Uterus (tissue), 4 donors: ENCODE data around the gene NMNAT2. TPM values are rescaled to one million over a fixed set of nuclear protein-coding genes. Genes with fewer than 3 reads are reported as not detected.
"Not testable (repeated sequence)": the region's sequence is repeated elsewhere in the genome, so short reads cannot be mapped to it uniquely, and the experiment has no call there.

ENCODE experiments used
- DNase-seq, 2 donors: peaks; one replicate each; pipeline ENCODE4 v3.0.0-alpha.2; 2019 to 2020
- H3K27ac ChIP-seq, 2 donors: fragments of 200-600 bp; sonication (generic); 1 replicate in 1 of 2; 2 replicates in 1 of 2; pipeline ENCODE4 v1.5.1; 2016 to 2018
- H3K27me3 ChIP-seq, 2 donors: fragments of 200-600 bp; sonication (generic); one replicate each; pipeline ENCODE4 v1.5.1; 2018 to 2019; ENCODE audit warnings: control low read depth in 1 of 2
- H3K36me3 ChIP-seq, 2 donors: fragments of 200-600 bp; sonication (generic); one replicate each; pipeline ENCODE4 v1.5.1; 2019; ENCODE audit warnings: control low read depth in 1 of 2
- H3K4me1 ChIP-seq, 2 donors: fragments of 200-600 bp; sonication (generic); one replicate each; pipeline ENCODE4 v1.5.1; 2018 to 2019; ENCODE audit warnings: control low read depth in 1 of 2
- H3K4me3 ChIP-seq, 2 donors: fragments of 200-600 bp; sonication (generic); 1 replicate in 1 of 2; 2 replicates in 1 of 2; pipeline ENCODE4 v1.5.1; 2018 to 2019; ENCODE audit warnings: mild to moderate bottlenecking in 1 of 2
- H3K9me3 ChIP-seq, 2 donors: fragments of 200-600 bp; sonication (generic); one replicate each; pipeline ENCODE4 v1.5.1; 2019; ENCODE audit warnings: control low read depth in 1 of 2
- CTCF ChIP-seq, 4 experiments: fragments of 200-600 bp in 2 of 4; fragments of 450-650 bp in 2 of 4; sonication (generic) in 2 of 4; IDR thresholded peaks; one replicate each; pipeline ENCODE4 v1.5.1; 2016 to 2019; ENCODE audit warnings: antibody characterized with exemption in 4 of 4, mild to moderate bottlenecking in 2 of 4, moderate library complexity in 1 of 4
- POLR2A ChIP-seq, 2 donors: fragments of 450-650 bp; IDR thresholded peaks; one replicate each; pipeline ENCODE4 v1.6.1; 2016; ENCODE audit warnings: antibody characterized with exemption in 2 of 2, mild to moderate bottlenecking in 1 of 2, moderate library complexity in 1 of 2
- intact Hi-C: fragments of 100-400 bp; cut with DNase I; formaldehyde crosslinking; loops from one replicate; pipeline ENCODE4 v1.15.1; 2023; ENCODE audit warnings: low total_unique reads
- total RNA-seq, 4 donors: library from RNA; depleted of rRNA in 3 of 4; stranded (reverse); fragments of >200 nt in 3 of 4; gene quantifications; one replicate each; pipeline versions ENCODE4 v1.1.0 to v1.2.4, GENCODE V29; 2014 to 2023
- donor health status: DM: yes; HTN: yes; CAD: no.

The NMNAT2 gene
- total RNA-seq, 4 donors from 2014 or later = 0.85 to 2.8 (median 1.5) TPM; not detected in 1

GRCh38 chr1:183244466-183244865 lies 173.7 kb downstream of the NMNAT2 start:
- H3K27ac ChIP-seq = peak overlapping the region; percentile 75 to 80
- DNase-seq = peak; percentile 88 to 93
- intact Hi-C loops = no loop called here

GRCh38 chr1:183243161-183244050 lies 174.8 kb downstream of the NMNAT2 start:
- Histone ChIP-seq H3K4me1 (no peaks in the 10 kb centered on the region), H3K27me3 (no peaks in the 10 kb centered on the region), H3K36me3 (no peaks in the 10 kb centered on the region), H3K27ac (peak overlapping the region; percentile 75 to 80), H3K4me3 (no peak overlapping the region), H3K9me3 (no peaks in the 10 kb centered on the region)
- peak; percentile 77 to 81 for DNase-seq
- TF ChIP-seq POLR2A (IDR thresholded peaks at IDR 0.05) = no peak
- no peak for TF ChIP-seq CTCF (IDR thresholded peaks at IDR 0.05)
- intact Hi-C loops = no loop called here

More at GRCh38 chr1:183244466-183244865, 173.7 kb downstream of the NMNAT2 start:
- H3K4me1 ChIP-seq = no peaks in the 10 kb centered on the region
- H3K36me3 ChIP-seq = no peaks in the 10 kb centered on the region
- no peaks in the 10 kb centered on the region for H3K9me3 ChIP-seq
- H3K27me3 ChIP-seq = no peaks in the 10 kb centered on the region
- no peak overlapping the region for H3K4me3 ChIP-seq
- TF ChIP-seq CTCF (IDR thresholded peaks at IDR 0.05) (no peak), POLR2A (IDR thresholded peaks at IDR 0.05) (no peak)

- TF ChIP-seq CTCF (IDR thresholded peaks at IDR 0.05) (no peak), POLR2A (IDR thresholded peaks at IDR 0.05) (no peak)
- no peaks in the 10 kb centered on the region for H3K9me3 ChIP-seq
- H3K4me3 ChIP-seq = no peak overlapping the region
- no peaks in the 10 kb centered on the region for H3K36me3 ChIP-seq
- H3K27ac ChIP-seq = peak overlapping the region; percentile 75 to 80
- intact Hi-C loops = no loop called here
- no peaks in the 10 kb centered on the region for H3K4me1 ChIP-seq
- H3K27me3 ChIP-seq = no peaks in the 10 kb centered on the region
- DNase-seq = no peak
These were observed 175.6 kb downstream of the NMNAT2 start for GRCh38 chr1:183242556-183242955.

GRCh38 chr1:183241471-183241870 lies 176.7 kb downstream of the NMNAT2 start:
- no peaks in the 10 kb centered on the region for H3K36me3 ChIP-seq
- no peak overlapping the region for H3K4me3 ChIP-seq
- H3K4me1 ChIP-seq = no peaks in the 10 kb centered on the region
- no peaks in the 10 kb centered on the region for H3K9me3 ChIP-seq
- intact Hi-C loops = no loop called here
- H3K27ac ChIP-seq = peak overlapping the region; percentile 75 to 80
- TF ChIP-seq CTCF (IDR thresholded peaks at IDR 0.05) = no peak
- no peak for TF ChIP-seq POLR2A (IDR thresholded peaks at IDR 0.05)
- no peaks in the 10 kb centered on the region for H3K27me3 ChIP-seq
- no peak for DNase-seq

GRCh38 chr1:183240853-183241252 lies 177.3 kb downstream of the NMNAT2 start:
- peak overlapping the region; percentile 75 to 80 for H3K27ac ChIP-seq
- intact Hi-C loops, H3K4me1 ChIP-seq, DNase-seq, H3K36me3 ChIP-seq, H3K27me3 ChIP-seq, H3K9me3 ChIP-seq, H3K4me3 ChIP-seq: not testable (repeated sequence)
